Measurements from ENCODE around the gene GAB2.

GAB2 gene

DNA sequence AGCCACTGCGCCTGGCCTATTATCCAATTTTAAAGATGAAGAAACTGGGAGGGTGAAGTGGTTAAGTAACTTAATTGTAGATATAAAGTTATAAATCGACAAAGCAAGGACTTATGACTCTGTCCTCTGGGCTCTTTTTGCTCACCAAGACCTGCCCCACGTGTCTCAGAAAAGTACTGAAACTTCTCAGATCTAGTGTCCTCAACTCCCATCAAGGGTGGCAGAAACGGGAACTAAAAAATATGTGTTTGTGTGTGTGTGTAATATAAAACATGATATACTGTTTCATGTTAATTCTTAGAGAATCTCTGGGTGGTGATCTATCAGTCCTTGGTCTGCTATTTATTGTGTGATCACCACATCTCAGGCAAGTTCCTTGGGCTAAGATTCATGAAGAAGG, 104.9 kb downstream of the GAB2 start:
- Histone ChIP-seq H3K27ac (peak overlapping the region in 1 of 2 donors; percentile 20), H3K4me3 (no peak overlapping the region)
- TF ChIP-seq, protein P1, sequence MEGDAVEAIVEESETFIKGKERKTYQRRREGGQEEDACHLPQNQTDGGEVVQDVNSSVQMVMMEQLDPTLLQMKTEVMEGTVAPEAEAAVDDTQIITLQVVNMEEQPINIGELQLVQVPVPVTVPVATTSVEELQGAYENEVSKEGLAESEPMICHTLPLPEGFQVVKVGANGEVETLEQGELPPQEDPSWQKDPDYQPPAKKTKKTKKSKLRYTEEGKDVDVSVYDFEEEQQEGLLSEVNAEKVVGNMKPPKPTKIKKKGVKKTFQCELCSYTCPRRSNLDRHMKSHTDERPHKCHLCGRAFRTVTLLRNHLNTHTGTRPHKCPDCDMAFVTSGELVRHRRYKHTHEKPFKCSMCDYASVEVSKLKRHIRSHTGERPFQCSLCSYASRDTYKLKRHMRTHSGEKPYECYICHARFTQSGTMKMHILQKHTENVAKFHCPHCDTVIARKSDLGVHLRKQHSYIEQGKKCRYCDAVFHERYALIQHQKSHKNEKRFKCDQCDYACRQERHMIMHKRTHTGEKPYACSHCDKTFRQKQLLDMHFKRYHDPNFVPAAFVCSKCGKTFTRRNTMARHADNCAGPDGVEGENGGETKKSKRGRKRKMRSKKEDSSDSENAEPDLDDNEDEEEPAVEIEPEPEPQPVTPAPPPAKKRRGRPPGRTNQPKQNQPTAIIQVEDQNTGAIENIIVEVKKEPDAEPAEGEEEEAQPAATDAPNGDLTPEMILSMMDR (IDR thresholded peaks at IDR 0.05): no peak
- no peak for DNase-seq (ENCODE audit: low spot score)

- no peak overlapping the region for H3K4me3 ChIP-seq
- H3K27ac ChIP-seq: peak overlapping the region in 1 of 2 donors; percentile 33
- TF ChIP-seq, protein P1 (IDR thresholded peaks at IDR 0.05): no peak
- DNase-seq (ENCODE audit: low spot score): no peak
Measured at GRCh38 chr11:78311702-78312371, 105.8 kb downstream of the GAB2 start.

- TF ChIP-seq, protein P1 (IDR thresholded peaks at IDR 0.05): no peak
- Histone ChIP-seq H3K27ac (peak overlapping the region; percentile 8 to 32), H3K4me3 (no peak overlapping the region)
Measured at GRCh38 chr11:78310500-78310909, 107.1 kb downstream of the GAB2 start.

GRCh38 chr11:78304201-78304600, 113.4 kb downstream of the GAB2 start:
- H3K4me3 ChIP-seq: no peak overlapping the region
- TF ChIP-seq, protein P1 (IDR thresholded peaks at IDR 0.05): no peak
- DNase-seq (ENCODE audit: low spot score): no peak

More at GRCh38 chr11:78310500-78310909, 107.1 kb downstream of the GAB2 start:
- no peak for DNase-seq (ENCODE audit: low spot score)

GRCh38 chr11:78300108-78300839, 117.3 kb downstream of the GAB2 start:
- Histone ChIP-seq H3K4me3 (no peak overlapping the region), H3K27ac (no peak overlapping the region)
- DNase-seq (ENCODE audit: low spot score): no peak
- TF ChIP-seq, protein P1 (IDR thresholded peaks at IDR 0.05): no peak

More at GRCh38 chr11:78304201-78304600, 113.4 kb downstream of the GAB2 start:
- no peak overlapping the region for H3K27ac ChIP-seq

DNA sequence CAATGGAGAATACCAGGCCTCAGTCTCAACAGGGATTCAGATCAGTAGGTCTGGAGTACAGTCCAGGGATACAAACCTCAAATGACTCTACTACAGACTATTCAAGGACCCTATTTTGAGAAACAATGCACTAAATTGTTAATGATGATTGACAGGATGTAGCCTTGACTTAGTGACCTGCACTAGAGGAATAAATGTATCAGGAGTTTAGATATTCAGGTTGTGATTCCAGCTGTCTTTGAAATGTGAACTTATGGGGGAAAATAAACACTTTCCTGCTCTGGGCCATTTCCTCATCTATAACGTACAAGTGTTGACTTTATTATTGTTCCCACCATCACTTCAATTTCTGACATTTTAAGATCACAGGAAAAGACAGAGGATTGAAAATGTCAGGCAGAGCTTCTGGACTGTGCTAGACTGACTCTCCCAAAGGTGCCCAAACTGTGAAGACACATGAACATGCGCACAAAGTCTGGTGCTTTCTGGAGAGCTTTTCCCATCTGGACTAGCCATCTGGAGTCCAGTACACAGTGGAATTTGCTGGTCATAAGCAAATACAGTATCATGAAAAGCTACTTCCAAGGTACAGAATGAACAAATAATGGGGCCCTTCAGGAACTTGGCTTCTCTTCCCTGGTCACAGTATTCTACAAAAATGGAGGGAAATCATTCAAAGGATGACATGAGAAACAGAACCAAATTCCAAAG, 118.5 kb downstream of the GAB2 start:
- Histone ChIP-seq H3K27ac (no peak overlapping the region), H3K4me3 (no peak overlapping the region)
- no peak for DNase-seq (ENCODE audit: low spot score)
- TF ChIP-seq, protein P1 (IDR thresholded peaks at IDR 0.05): no peak

All from coronary artery (tissue), 2 donors.